T-helper 1 cell (primary cell): ENCODE results near the gene VEGFB.
"Not testable (repeated sequence)": the region's sequence is repeated elsewhere in the genome, so short reads cannot be mapped to it uniquely, and the experiment has no call there.

Experiments used
- DNase-seq, 5 donors: peaks; one replicate each; pipeline ENCODE4 v3.0.0-alpha.2; 2012 to 2020

VEGFB gene

DNA sequence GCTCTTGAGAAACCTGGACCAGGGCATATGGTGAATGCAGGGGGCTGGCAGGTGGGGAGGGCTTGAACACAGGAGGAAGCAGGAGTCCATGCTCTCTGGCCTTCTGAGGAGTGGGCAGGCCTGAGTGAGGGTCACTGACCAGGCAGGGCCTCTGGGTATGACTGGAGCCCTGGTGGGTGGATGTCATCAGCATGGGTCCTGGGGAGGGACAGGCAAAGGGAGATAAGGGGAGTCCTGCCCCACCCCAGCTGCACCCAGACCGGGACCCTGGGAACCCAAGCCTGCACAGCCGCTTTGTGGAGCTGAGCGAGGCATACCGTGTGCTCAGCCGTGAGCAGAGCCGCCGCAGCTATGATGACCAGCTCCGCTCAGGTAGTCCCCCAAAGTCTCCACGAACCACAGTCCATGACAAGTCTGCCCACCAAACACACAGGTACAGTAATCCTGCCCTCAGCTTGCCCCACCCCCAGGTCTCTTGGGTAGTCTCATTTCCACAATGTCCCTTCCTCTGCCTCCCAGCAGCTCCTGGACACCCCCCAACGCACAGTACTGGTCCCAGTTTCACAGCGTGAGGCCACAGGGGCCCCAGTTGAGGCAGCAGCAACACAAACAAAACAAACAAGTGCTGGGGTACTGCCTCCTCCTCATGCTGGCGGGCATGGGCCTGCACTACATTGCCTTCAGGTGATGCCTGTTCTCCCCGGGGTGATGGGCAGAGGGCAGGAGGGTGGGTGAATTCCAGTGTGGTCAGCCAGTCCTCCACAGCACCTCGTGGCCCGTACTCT, 2.0 kb upstream of the VEGFB start:
- no peak for DNase-seq

GRCh38 chr11:64232967-64233315, 1.4 kb upstream of the VEGFB start:
- no peak for DNase-seq

DNA sequence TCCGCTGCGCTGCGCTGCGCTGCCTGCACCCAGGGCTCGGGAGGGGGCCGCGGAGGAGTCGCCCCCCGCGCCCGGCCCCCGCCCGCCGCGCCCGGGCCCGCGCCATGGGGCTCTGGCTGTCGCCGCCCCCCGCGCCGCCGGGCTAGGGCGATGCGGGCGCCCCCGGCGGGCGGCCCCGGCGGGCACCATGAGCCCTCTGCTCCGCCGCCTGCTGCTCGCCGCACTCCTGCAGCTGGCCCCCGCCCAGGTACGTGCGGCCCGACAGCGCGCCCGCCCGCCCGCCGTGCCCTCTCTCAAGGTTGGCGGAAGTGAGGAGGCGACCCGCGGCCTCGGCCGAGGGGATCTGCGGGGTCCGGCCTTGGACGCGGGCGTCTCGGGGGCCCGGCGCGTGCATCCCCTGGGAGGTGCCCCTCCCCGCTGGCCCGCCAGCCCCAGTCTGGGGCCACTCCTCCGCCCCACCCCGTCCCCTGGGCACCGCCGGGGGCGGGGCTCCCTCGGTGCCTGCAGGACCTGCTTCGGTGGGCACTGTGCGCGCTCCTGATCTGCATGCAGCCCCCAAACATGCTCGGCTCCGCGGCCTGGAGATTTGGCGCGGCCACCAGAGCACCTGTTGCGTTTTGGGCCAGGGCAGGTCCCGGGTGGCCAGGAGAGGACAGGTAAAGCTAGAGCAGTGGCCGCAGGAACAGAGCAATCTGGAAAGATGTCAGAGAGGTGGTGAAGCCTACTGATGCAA, 429 bp downstream of the VEGFB start:
- DNase-seq, result peak in 2 of 5 donors; percentile 42 to 68

- no peak for DNase-seq
These were observed 1.2 kb downstream of the VEGFB start for GRCh38 chr11:64235437-64236161.

DNA sequence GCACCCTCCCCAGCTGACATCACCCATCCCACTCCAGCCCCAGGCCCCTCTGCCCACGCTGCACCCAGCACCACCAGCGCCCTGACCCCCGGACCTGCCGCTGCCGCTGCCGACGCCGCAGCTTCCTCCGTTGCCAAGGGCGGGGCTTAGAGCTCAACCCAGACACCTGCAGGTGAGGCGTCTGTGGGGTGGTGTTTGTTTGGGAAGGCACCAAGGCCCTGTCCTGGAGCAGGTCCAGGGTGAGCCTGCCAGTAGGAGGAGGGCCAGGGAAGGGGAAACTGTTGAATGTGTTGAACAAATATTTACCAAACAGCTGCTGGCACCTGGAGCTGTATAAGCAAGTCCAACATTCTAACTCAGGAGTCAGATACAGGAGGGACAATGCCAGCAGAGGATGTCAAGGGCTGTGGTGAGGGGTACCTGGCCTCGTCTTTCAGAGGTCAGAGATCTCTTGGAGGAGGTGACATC, 3.1 kb downstream of the VEGFB start:
- no peak for DNase-seq

DNA sequence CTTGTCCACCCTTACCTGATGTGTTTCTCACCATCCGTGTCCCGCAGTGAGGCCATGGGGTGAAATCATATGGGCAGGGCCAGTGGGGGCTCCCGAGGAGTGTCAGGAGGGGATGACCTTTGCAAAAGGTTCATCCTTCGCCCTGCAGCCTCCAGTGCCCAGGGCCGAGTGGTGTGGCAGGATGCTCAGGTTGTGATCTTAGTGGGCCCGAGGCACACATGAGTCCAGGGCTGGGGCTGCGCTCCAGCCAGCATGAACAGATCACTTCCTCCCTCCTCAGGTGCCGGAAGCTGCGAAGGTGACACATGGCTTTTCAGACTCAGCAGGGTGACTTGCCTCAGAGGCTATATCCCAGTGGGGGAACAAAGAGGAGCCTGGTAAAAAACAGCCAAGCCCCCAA, 3.7 kb downstream of the VEGFB start:
- DNase-seq, result no peak

DNA sequence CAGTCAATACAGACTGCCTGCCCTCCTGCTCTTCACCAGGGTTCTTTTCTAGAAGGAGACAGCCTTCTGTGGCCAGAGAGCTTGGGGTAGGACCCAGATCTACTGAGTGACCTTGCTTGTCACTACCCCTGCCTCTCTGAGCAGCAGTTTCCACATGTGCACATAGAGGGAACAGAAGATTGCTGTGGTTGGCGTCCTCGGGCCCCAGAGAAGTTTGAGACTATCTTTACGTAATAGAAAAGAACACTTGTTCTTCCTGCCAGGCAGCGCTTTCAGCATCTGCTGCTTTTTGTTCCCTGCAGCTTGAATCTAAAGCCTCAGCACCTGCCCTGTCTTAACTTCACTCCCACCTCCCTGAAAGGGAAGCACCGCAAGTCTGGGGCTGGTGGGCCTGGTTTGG, 4.6 kb downstream of the VEGFB start:
- no peak for DNase-seq

GRCh38 chr11:64239662-64240434, 5.5 kb downstream of the VEGFB start:
- no peak for DNase-seq

- peak; percentile 96 to 99 (median 98) for DNase-seq
These were observed 6.3 kb downstream of the VEGFB start, which contains the start of gene FKBP2 for GRCh38 chr11:64240435-64241240. Gene FKBP2, plus strand, starts transcription at chr11:64241095. Its CDS starts 1,293 bp downstream, at chr11:64242388.

GRCh38 chr11:64241241-64241490, 6.8 kb downstream of the VEGFB start:
- peak in 4 of 5 donors; percentile 99 to 100 (median 99) for DNase-seq

DNA sequence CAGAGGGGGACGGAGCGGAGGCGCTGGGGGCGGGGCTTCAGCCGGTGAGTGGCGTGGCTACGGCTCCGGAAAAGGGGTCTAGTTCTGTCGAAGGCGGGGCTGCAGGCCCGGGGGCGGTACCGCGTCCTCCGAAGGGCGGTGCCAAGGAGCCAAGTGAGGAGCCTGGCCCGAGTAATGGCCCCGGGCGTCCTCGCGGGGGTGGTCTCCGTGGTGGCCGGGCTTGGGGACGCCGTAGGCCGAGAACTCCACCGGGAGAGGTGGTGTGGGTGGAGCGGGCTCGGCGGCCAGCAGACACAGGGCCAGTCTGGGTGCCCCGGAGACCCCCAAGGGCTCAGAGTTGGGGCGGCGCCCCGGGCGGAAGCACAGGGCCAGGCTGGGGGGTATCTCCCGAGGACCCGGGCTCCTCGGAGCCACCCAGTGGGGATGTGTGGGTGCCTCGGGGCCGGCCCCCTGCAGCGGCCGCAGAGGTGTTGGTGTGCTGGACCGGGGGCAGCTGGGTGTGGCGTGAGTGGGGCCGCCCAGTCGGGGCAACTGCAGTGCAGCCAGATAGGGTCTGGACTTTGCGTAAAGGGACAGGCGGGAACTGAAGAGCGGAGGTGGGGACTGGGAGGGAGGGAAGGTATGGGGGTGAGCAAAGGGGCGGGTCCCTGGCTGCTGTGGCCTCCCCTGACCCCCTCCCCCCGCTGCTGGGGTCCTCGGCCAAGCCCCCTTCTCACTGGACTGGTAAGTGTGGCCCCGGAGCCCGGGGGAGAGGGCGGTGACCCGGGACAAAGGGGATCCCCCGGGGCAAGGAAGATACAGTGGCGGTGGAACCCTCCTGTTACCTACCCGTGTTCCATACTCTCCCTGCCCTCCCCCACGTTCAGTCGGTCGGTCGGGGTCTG, 7.3 kb downstream of the VEGFB start:
- DNase-seq, result peak in 1 of 5 donors; percentile 99

- no peak for DNase-seq
These were observed 9.0 kb downstream of the VEGFB start for GRCh38 chr11:64243236-64243854.

GRCh38 chr11:64244107-64244506, 9.7 kb downstream of the VEGFB start:
- no peak for DNase-seq

- DNase-seq, result no peak
These were observed 10.6 kb downstream of the VEGFB start for GRCh38 chr11:64244966-64245365.

- peak in 1 of 5 donors; percentile 30 for DNase-seq
These were observed 11.0 kb downstream of the VEGFB start for GRCh38 chr11:64245401-64245796.

- peak in 4 of 5 donors; percentile 37 to 67 (median 52) for DNase-seq
These were observed 11.6 kb downstream of the VEGFB start for GRCh38 chr11:64245797-64246620.

DNA sequence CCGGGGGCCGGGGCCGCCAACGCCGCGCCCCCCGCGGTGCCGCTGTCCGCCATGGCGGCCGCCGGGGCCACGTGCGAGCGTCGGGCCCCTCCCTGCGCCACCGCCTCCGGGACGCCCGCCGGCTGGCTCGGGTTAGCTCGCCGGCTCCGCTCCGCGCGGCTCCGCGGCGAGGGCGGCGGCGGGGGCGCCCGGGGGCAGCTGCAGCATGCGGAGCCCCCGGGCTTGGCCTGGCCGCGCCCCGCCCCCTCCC, 12.2 kb downstream of the VEGFB start:
- DNase-seq, result not testable (repeated sequence)

DNA sequence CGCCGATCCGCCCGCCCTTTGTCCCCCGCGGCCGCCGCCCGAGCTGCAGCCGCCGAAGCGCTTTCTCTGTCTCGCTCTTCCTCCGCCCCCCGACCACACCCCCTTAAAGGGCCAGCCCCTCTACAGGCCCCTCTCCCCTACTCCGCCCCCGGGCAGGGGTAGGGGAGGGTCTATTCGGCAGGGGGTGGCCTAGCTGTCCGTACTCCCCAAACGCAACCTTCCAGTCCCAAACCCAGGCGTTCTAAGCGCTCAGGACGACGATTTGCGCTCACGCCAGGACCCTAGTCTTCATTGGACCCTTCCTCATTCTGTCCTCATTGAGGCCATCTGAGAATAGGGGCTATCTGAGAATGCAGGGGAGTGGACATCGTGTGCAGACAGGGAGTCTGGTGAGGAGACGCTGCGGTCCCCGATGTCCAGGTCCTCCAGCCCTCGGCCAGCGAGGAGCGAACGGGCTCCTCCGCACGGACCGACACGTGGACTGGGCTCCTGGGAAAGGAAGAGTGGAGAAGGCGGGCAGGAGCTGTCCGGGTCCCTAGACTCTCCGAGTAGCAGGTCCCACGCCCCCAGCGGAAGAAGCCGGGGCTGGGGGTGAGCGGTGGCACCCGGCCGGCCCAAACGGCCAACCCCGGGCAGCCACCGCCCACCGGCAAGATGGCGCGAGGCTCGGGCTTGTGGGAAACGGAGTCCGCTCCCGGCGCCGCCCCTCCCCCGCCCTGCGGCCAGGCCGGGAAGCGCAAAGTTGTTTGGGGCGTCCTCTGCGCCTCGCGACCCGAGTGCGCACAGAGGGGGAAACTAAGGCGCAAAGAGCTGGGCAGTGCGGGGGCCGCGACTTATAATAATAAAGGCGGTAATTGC, 12.7 kb downstream of the VEGFB start, which contains the start of gene PPP1R14B:
TSS of gene PPP1R14B (minus strand) at position 73 of the 858 bp plus-strand sequence. CDS start 270 bp downstream, outside the sequence.
- DNase-seq, result peak; percentile 65 to 80 (median 71)
